ENCODE results near the gene TAF1C. TPM values are rescaled to one million over a fixed set of nuclear protein-coding genes. Genes with fewer than 3 reads are reported as not detected.

TAF1C gene
- total RNA-seq, 1 experiment from 2014 or later, result 78.5 TPM

DNA sequence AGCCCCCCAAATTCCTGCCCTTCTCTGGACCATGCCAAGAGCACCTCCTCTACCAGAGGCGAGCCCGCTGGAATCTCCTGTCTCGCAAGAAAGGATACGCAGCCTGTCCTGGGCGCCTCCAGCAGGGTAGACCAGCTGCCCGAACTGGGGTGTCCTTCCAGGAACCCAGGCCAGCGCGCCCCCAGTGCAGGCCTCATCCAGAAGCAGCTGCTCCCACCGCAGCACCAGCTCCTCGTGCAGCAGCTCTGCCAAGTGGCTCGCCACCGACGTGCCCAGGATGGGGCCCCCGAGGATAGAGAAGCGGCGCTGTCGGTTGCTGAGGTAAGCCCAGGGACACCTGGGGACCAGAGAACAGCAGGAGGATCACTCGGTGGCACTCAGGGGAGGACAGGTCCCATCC lies 4.8 kb downstream of the TAF1C start:
- no peak overlapping the region for H3K27ac Mint-ChIP-seq (ENCODE audit: unreplicated experiment)
- H3K4me3 Mint-ChIP-seq (ENCODE audit: low read depth, unreplicated experiment), result no peak overlapping the region
- DNase-seq, result no peak
- peaks cover 53% of the 10 kb centered on the region for H3K36me3 Mint-ChIP-seq (ENCODE audit: insufficient read depth, unreplicated experiment)
- BruUV-seq (replicated peaks), result no TSS peak
- CTCF ChIA-PET, result no interaction called here
- H3K4me1 Mint-ChIP-seq (ENCODE audit: low read depth, unreplicated experiment), result peaks cover 9% of the 10 kb centered on the region
- TF ChIP-seq, protein P1, sequence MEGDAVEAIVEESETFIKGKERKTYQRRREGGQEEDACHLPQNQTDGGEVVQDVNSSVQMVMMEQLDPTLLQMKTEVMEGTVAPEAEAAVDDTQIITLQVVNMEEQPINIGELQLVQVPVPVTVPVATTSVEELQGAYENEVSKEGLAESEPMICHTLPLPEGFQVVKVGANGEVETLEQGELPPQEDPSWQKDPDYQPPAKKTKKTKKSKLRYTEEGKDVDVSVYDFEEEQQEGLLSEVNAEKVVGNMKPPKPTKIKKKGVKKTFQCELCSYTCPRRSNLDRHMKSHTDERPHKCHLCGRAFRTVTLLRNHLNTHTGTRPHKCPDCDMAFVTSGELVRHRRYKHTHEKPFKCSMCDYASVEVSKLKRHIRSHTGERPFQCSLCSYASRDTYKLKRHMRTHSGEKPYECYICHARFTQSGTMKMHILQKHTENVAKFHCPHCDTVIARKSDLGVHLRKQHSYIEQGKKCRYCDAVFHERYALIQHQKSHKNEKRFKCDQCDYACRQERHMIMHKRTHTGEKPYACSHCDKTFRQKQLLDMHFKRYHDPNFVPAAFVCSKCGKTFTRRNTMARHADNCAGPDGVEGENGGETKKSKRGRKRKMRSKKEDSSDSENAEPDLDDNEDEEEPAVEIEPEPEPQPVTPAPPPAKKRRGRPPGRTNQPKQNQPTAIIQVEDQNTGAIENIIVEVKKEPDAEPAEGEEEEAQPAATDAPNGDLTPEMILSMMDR (IDR thresholded peaks at IDR 0.05; ENCODE audit: unreplicated experiment), result no peak
- intact Hi-C loops (cut with micrococcal nuclease; ENCODE audit: unreplicated experiment), result no loop called here
- no peaks in the 10 kb centered on the region for H3K27me3 Mint-ChIP-seq (ENCODE audit: unreplicated experiment)
- no peaks in the 10 kb centered on the region for H3K9me3 Mint-ChIP-seq (ENCODE audit: low read depth, unreplicated experiment)

DNA sequence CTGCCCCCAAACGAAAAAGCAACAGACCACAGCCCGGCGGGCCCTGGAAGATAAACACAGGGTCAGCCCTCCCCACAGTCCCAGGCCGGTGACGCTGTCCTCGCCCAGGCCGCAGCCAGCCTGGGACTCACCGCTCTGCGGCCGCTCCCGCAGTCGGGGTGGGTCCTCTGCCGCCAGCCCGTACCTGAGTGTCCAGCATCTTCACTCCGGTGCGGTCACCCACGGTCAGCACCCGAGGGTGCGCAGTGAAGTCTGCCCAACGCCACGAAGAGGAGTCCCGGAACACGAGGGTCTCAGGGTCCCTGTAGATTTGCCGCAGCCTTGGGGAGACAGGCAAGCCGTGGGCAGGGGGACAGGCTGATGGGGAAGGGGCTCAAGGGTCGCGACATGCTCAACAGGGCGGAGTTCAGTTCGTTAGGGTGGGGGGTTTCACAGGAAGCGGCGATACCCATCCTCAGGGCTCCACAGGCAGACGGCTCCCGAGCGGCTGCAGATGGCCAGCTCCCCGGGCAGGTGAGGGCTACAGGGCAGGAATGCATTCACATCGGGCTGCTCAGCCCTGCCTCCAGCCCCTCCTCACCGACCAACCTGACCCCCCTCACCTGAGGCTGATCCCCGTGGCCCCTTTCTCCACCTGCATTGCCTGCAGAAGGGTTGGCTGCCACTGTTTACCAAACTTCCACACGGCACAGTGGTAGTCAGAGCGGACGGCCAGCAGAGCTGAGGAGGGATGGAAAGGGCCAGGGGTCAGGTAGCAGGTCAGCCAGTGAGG lies 5.5 kb downstream of the TAF1C start:
- CTCF ChIA-PET, result no interaction called here
- peaks cover 45% of the 10 kb centered on the region for H3K36me3 Mint-ChIP-seq (ENCODE audit: insufficient read depth, unreplicated experiment)
- BruUV-seq (replicated peaks), result no TSS peak
- DNase-seq, result no peak
- no peaks in the 10 kb centered on the region for H3K27me3 Mint-ChIP-seq (ENCODE audit: unreplicated experiment)
- H3K4me1 Mint-ChIP-seq (ENCODE audit: low read depth, unreplicated experiment), result peaks cover 9% of the 10 kb centered on the region
- no peak overlapping the region for H3K4me3 Mint-ChIP-seq (ENCODE audit: low read depth, unreplicated experiment)
- TF ChIP-seq, protein P1 (IDR thresholded peaks at IDR 0.05; ENCODE audit: unreplicated experiment), result no peak
- intact Hi-C loops (cut with micrococcal nuclease; ENCODE audit: unreplicated experiment), result no loop called here
- H3K9me3 Mint-ChIP-seq (ENCODE audit: low read depth, unreplicated experiment), result no peaks in the 10 kb centered on the region
- no peak overlapping the region for H3K27ac Mint-ChIP-seq (ENCODE audit: unreplicated experiment)

DNA sequence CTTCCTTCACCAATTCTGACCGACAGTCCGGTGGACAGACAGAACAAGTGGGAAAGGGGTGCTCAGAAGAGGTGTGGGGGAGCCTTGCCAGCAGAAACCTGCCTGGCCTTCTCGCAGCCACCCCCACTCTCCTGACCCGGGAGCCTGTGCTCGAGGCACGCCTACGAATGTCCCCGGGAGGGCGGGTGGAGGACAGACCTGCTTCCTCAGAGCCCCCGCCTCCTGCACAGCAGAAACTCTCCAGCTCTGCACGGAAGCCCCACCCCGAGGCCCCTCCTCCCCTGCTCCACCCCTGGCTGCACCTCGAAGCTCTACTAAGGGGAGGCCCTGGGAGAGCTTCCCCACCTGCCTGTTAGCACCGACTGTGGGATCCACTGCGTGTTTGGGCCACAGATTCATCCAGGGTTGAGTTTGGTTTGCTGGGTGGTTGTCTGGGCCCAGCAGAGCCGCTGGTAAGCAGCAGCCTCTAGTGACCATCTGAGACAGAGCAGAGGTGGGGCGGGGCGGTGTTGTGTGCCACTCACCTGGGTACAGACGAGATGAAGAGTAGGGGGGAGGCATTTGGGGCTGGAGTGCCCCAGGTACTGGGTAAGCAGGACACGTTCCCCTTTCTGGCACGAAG lies 6.2 kb downstream of the TAF1C start:
- Mint-ChIP-seq H3K27me3 (ENCODE audit: unreplicated experiment) (no peaks in the 10 kb centered on the region), H3K4me3 (ENCODE audit: low read depth, unreplicated experiment) (no peak overlapping the region), H3K9me3 (ENCODE audit: low read depth, unreplicated experiment) (no peaks in the 10 kb centered on the region), H3K27ac (ENCODE audit: unreplicated experiment) (no peak overlapping the region), H3K4me1 (ENCODE audit: low read depth, unreplicated experiment) (peaks cover 11% of the 10 kb centered on the region), H3K36me3 (ENCODE audit: insufficient read depth, unreplicated experiment) (peaks cover 38% of the 10 kb centered on the region)
- intact Hi-C loops (cut with micrococcal nuclease; ENCODE audit: unreplicated experiment), result no loop called here
- BruUV-seq (replicated peaks), result no TSS peak
- TF ChIP-seq, protein P1 (IDR thresholded peaks at IDR 0.05; ENCODE audit: unreplicated experiment), result no peak
- no peak for DNase-seq
- CTCF ChIA-PET, result no interaction called here

DNA sequence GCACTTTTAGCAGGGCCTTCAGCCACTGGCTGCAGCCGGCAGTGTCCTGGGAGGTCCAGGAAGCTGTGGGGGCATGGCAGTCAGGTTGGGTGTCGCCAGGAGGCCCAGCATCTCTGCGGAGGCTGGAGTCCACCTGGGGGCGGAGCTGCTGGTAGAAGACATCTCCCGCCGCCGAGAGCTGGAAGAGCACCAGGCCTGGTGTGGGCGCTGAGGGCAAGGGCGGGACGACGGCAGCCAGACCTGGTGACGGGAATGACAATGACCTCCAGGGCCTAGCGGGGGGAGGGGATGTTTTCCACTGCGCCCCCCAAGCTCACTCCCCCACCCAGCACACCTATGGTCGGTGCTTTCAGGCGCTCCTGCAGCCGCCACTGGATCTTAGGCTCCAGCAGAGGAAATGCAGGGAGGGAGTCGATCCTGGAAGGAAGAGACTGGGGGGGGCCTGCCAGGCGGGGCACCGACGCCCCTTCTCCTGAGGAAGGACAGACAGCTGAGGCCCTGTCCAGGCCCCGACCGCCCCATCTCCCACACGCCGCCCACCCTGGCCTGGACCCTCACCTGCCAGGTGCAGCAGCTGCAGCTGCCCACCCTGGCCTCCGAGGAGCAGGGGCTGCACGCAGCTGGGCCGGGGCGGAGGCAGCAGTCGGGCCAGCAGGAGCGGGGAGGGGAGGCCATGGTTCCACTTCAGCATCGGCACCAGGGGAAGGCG lies 7.1 kb downstream of the TAF1C start:
- Mint-ChIP-seq H3K27me3 (ENCODE audit: unreplicated experiment) (no peaks in the 10 kb centered on the region), H3K36me3 (ENCODE audit: insufficient read depth, unreplicated experiment) (peaks cover 37% of the 10 kb centered on the region), H3K27ac (ENCODE audit: unreplicated experiment) (no peak overlapping the region), H3K9me3 (ENCODE audit: low read depth, unreplicated experiment) (no peaks in the 10 kb centered on the region), H3K4me1 (ENCODE audit: low read depth, unreplicated experiment) (peaks cover 11% of the 10 kb centered on the region), H3K4me3 (ENCODE audit: low read depth, unreplicated experiment) (no peak overlapping the region)
- intact Hi-C loops (cut with micrococcal nuclease; ENCODE audit: unreplicated experiment), result loop anchor here (10.0 kb wide), 1 partner anchor 225 kb away; the partner anchor contains the start of gene OSGIN1
- TF ChIP-seq, protein P1 (IDR thresholded peaks at IDR 0.05; ENCODE audit: unreplicated experiment), result no peak
- CTCF ChIA-PET, result no interaction called here
- DNase-seq, result no peak
- BruUV-seq (replicated peaks), result no TSS peak
